Endothelial cell of umbilical vein (primary cell): ENCODE data around the gene LRRC8B.

ENCODE experiments used
- CTCF ChIP-seq, 2 donors: IDR thresholded peaks; 1 replicate in 1 of 2; 2 replicates in 1 of 2; pipeline ENCODE4 v1.5.1; 2011; ENCODE audit warnings: low read length in 2 of 2, mild to moderate bottlenecking in 2 of 2, moderate library complexity in 2 of 2, control low read depth in 1 of 2, inconsistent platforms in 1 of 2, low read depth in 1 of 2; ENCODE audit not compliant: insufficient read depth in 1 of 2; ENCODE audit errors: extremely low read depth in 1 of 2
- MYC ChIP-seq: IDR thresholded peaks from one replicate; pipeline ENCODE4 v1.6.1; 2011; ENCODE audit warnings: mild to moderate bottlenecking, low read depth, low read length
- POLR2A ChIP-seq: IDR thresholded peaks from 2 replicates; pipeline ENCODE4 v1.6.1; 2012; ENCODE audit warnings: low read depth, mild to moderate bottlenecking, control low read depth, low read length
- POLR2AphosphoS5 ChIP-seq: IDR thresholded peaks from 2 replicates; pipeline ENCODE4 v1.6.1; 2012; ENCODE audit warnings: low read depth, mild to moderate bottlenecking, control low read depth, low read length, moderate library complexity; ENCODE audit not compliant: insufficient read depth

DNA sequence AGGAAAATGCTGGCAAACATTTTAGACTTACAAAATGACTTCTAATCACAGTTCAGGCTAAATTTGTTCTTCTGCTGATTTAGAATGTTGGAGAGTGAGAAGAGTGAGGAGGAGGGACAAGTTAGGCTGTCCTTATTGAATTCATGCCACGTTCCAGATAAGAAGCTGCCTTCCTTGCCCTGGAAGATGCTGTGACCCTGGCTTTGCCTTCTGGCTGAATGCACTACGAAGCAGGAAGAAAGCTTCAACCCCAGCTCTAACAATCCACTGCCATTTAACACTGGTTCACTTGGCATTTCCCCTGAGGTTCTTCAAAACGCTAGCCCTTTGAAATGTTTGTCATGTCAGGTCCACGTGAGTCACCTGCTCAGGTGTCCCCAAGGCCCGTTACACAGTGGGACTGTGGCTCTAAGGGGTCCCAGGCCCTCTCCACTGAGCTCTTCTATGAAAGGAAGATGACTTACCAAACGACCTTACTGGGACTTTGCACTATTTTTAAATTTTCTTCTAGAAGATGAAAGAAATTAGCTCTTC is 78.3 kb downstream of the LRRC8B start:
- no peak for TF ChIP-seq CTCF (IDR thresholded peaks at IDR 0.05; ENCODE audit: extremely low read depth in 1 of 2, insufficient read depth in 1 of 2, low read depth in 1 of 2, low read length in 2 of 2)
- no peak for TF ChIP-seq POLR2AphosphoS5
- TF ChIP-seq POLR2A = no peak
- no peak for TF ChIP-seq MYC
